GM19372 (cell line): ENCODE data around the gene CNTNAP1.
"Not testable (repeated sequence)": the region's sequence is repeated elsewhere in the genome, so short reads cannot be mapped to it uniquely, and the experiment has no call there.

Experiments used
- ATAC-seq: cut with Tn5 transposase; IDR thresholded peaks from one replicate; pipeline ENCODE4 v1.9.1; 2021; ENCODE audit warnings: mild to moderate bottlenecking, low read depth, moderate library complexity; ENCODE audit not compliant: unreplicated experiment

CNTNAP1 gene

DNA sequence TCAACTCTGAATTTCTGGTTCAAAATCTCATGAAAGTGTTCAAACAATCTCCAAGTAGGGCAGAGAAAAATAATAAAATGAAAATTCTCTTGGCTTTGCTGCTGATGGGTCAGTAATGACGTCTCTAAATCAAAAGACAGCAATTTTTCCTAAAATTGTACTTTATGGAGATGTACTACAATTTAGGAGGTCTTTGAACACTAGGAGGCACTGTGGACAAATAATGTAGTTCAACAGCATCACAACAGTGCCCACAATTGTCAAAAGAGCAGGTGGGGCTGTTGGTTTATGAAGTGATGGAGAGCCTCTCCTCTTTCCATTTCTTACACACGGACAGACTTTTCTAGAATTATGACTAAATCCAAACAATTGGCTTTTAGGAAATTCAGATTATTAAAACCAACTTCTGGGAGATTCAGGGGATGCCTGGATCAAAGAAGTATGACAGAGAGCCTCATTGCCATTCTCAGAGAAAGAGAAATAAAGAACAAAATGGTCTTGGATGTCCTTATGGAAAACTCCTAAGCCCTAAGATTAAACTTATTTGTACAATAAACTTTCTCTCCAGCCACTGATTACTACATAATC, 38.8 kb downstream of the CNTNAP1 start:
- ATAC-seq, result no peak

DNA sequence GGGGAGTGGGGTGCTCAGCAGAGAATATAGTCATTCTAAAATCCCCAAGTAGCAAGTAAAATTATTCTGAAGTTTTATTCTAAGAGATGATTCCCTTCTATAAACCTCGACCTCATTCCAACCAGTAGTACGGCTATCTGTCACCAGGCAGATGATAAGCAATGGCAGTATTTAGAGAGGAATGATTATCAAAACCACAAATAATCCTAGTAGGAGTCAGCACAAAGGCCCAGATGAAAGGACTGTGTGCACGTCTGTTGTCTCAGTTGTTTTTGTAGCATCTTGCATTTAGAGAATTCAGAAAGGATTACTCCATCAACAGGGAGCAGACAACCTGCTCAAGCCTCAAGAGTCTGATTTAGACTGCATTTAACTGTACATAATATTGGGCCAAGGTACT, 41.3 kb downstream of the CNTNAP1 start:
- ATAC-seq, result no peak

DNA sequence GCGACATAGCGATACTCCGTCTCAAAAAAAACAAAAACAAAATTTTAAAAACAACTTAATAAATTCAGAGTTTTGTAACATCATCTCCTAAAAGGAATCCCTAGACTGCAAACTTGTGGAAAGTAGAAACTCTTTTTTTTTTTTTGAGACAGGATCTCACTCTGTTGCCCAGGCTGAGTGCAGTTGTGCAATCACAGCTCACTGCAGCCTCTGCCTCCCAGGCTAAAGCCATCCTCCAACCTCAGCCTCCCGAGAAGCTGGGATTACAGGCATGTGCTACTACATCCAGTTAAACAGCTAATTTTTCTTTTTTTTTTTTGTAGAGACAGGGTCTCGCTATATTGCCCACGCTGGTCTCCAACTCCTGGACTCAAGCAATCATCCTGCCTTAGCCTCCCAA, 42.8 kb downstream of the CNTNAP1 start:
- no peak for ATAC-seq

DNA sequence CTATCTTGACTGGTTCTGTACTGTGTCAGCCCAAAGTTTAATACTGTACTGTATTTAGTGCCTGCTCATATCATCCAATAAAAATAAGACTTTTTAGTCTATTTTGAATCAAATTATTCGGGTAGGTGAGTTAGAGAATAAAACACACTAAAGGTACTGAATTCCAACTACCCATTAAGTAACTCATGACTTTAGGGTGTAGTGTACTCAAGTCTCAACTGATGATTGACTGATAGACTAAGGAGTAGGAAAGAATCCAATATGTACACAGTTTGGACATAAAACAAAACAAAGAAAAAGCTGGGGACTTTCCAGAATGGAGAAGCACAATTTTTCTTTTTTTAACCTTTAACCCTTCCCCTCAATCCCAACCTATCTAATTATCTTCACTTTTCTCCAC, 58.4 kb downstream of the CNTNAP1 start:
- no peak for ATAC-seq

DNA sequence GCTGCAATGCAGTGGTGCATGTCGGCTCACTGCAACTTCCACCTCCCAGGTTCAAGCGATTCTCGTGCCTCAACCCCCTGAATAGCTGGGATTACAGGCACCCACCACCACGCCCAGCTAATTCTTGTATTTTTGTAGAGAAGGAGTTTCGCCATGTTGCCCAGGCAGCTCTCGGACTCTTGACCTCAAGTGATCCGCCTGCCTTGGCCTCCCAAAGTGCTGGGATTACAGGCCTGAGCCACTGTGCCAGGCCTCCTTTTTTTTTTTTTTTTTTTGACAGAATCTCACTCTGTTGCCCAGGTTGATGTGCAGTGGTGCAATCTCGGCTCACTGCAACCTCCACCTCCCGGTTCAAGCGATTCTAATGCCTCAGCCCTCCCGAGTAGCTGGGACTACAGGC, 60.6 kb downstream of the CNTNAP1 start:
- not testable (repeated sequence) for ATAC-seq

DNA sequence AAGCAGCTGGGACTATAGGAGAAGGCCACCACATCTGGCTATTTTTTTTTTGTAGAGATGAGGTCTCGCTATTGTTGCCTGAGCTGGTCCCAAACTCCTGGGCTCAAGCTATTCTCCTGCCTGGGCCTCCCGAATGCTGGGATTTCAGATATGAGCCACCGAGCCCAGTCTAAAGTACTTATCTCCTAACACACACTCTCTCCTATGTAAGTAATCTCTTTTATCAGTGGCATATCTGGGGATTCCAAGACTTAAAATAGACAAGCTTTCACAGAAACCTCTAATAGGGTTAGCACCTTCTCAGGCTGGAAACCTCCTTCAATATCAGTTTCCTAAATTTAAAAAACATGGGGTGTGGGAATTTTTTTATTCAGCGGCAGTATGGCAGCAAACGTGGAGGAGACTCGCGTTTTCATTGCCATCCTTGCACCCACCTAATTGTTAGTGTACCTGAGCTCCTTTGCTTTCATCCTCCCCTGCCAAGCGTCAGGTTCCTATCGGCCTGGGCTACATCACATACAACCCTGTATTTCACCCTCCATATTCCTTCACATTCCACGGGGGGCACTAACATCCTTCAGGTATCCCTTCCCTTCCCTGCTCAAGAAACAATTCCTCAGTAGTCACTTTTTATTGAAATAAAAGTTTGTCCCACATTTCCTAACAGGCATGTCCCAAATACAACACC, 61.4 kb downstream of the CNTNAP1 start:
- ATAC-seq, result no peak

DNA sequence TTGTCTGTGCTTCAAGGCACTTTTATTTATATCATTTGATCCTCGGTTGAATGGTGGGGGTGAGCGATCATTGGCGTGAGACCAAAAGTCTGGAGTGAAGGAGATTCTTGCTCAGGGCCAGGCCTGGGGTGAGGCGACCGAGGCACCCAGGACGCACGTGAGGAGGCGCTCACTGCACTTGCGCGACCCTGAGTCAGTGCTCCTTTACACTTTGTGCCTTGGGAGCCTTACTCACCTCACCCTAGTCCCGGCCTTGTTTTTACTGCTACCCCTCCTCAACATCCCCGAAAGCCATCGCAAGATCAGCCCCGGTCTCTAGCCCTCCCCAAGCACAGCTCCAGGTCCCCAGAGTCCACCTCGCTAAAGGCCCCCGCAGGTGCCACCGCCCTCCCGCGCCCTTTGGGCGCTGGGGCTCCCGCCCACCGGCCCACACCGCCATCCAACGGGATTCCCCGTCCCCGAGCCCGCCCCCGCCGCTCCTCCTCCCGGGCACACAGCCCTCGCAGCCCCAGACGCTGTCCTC, 62.0 kb downstream of the CNTNAP1 start:
- peak; percentile 45 for ATAC-seq

DNA sequence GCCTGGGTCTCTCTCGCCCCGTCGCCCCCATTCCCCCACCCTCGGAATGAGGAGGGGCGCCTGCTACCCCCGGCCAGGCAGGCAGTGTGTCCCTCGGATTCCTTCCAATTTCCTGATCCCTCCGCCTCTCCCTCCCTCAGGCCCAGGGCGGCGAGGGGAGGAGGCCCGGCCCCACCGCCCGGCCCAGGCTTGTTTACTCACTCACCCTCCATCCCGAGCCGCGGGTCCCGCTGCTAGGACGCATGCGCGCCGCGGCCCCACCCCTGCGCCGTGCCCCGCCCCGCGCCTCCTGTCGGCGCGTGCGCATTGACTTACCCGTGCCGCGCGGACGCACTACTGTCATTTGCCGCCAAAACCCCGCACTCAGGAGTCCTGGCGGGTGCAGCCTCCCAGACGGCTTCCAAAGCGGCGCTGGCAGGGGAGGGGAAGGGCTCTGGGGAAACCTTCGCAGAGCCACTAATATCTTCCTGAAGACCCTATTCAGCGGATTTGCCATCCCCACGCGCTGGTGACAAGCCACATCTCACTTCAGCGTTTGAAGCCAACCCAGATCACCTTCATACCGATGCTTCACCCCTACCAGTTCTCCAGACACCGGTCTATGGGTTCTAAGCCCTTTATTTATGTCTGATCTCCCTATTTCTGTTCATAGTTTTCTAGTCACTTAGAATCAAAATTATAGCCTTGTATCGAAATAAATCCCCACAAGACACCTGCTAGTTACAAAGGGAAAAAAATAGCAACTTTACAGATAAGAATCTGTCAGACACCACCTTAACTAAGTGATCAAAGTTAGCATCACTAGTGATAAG, 62.7 kb downstream of the CNTNAP1 start, which contains the start of gene EZH1:
Gene EZH1, minus strand, starts transcription at position 235 of the 812 bp plus-strand sequence. CDS start 16,099 bp downstream, outside the sequence.
- ATAC-seq, result peak; percentile 81

DNA sequence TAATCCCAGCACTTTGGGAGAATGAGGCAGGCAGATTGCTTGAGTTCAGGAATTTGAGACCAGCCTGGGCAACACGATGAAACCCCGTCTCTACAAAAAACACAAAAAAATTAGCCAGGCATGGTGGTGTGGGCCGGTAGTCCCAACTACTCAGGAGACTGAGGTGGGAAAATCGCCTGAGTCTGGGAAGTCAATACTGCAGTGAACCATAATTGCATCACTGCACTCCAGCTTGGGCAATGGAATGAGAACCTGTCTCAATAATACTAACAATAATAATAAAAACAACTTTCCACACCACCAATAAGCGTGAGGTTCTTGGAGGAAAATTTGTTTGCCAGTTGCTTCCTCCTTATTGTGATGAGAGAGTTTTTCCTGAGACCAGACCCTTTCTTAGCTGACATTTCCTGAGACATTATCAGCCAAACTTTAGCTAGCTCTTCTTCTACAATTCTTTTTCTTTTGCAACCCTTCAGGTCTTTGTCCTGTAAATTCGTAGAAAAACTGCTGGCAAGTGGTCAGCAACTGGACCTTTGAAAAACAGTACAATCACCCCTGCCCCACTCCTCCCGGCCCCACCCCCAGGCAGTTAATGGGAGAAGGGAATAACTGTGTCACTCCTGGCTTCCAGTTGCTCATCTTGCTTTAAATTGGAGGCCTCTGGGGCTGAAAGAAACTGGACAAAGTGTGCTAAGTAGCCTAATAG, 66.0 kb downstream of the CNTNAP1 start:
- ATAC-seq, result no peak

DNA sequence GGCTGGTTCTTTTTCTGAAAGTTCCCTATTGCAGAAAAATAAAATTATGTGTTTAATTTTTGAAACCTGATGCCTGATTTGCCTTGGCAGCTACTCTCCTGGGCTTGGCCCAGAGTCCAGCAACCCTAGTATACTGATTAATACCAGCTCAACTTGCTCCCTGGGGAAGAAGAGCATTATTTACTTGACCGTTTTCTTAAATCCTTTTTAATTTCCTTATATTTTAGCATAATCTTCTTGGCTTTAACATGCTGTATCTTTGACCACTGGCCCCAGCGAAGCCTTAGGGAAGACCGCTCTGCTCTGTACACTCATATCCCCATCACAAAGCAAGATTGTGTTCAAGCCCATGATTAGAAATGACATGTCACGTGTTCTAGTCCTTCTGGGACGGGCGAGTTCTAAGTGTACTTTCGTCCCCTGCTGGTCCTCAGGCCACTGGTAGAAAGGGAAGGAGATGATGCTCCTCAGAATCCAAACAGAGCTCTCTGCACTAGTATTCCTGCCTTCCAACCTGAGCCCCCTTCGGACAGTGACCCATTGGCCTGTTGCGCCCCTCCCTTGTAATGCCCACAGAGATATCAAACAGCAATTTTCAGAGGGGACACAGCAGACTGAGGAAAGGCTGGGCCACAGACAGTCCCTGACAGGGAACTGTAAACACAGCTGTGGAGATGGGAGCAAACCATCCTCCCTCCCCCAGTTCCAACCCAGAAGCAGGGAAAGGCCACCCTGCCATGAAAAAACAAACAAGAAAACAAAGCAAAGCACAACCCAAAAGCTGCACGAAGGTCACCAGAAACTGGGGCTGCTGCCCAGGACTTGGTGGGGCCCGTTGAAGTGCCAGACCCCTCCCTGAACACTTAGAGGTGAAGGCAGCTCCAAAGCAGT, 66.8 kb downstream of the CNTNAP1 start:
- ATAC-seq, result no peak
